Right cardiac atrium (tissue), 5 donors: ENCODE results near the gene MRPL1. TPM values are rescaled to one million over a fixed set of nuclear protein-coding genes. Genes with fewer than 3 reads are reported as not detected.

Source experiments
- ATAC-seq, 2 donors: fragments of 200-7000 bp; cut with Tn5 transposase; one replicate each; pipeline versions ENCODE4 v1.8.0 to v1.9.1; 2020; ENCODE audit warnings: moderate library complexity in 2 of 2, mild to moderate bottlenecking in 1 of 2
- DNase-seq, 3 donors: peaks; one replicate each; pipeline ENCODE4 v3.0.0-alpha.2; 2020
- H3K27ac ChIP-seq: one replicate; pipeline ENCODE4 v1.5.1; 2013; ENCODE audit warnings: mild to moderate bottlenecking, low read length, control low read depth, moderate library complexity
- H3K27me3 ChIP-seq: one replicate; pipeline ENCODE4 v1.6.1; 2013; ENCODE audit not compliant: control insufficient read depth, insufficient read depth
- H3K4me1 ChIP-seq: one replicate; pipeline ENCODE4 v1.6.1; 2013; ENCODE audit warnings: low read length; ENCODE audit not compliant: control insufficient read depth, insufficient read depth
- H3K4me3 ChIP-seq: one replicate; pipeline ENCODE4 v1.5.1; 2013; ENCODE audit warnings: low read length, control low read depth
- H3K9me3 ChIP-seq: one replicate; pipeline ENCODE4 v1.6.1; 2013; ENCODE audit warnings: low read length; ENCODE audit not compliant: control insufficient read depth
- WGBS: extraction: QIAGEN DNeasy Blood & Tissue Kit; methylation state at CpG from one replicate; pipeline ENCODE4 v1.1.7; 2013; 5-methylcytosine and 5-hydroxymethylcytosine counted together
- intact Hi-C, 4 donors: fragments of 100-400 bp; cut with DNase I; formaldehyde crosslinking; loops; one replicate each; pipeline versions ENCODE4 v1.11.0 to v1.14.0; 2022 to 2023
- polyA plus RNA-seq: library from polyadenylated mRNA; stranded (reverse); fragments of 200-250 nt; gene quantifications from one replicate; pipeline ENCODE4 v1.2.3, GENCODE V29; 2013
- total RNA-seq, 4 donors: library from RNA; stranded (reverse); fragmentation: NEBNext Ultra II Directional; extraction: Animal tissue kit (Norgen Biotek cat#: 25700); gene quantifications; one replicate each; pipeline ENCODE4 v1.2.1, GENCODE V29; 2021
- donor health status: healthy with polysubstance abuse.
- donor health status: DM: no; HTN: yes; CAD: no.
- donor health status: DM: no; HTN: no; CAD: no.
- donor health status: DM: no; HTN: yes; CAD: no; lungs with severe emphysema.
- donor health status: DM: yes; HTN: yes; CAD: no.

The MRPL1 gene
- total and polyA plus RNA-seq, 5 donors = 34.1 to 50.5 (median 39.1) TPM

DNA sequence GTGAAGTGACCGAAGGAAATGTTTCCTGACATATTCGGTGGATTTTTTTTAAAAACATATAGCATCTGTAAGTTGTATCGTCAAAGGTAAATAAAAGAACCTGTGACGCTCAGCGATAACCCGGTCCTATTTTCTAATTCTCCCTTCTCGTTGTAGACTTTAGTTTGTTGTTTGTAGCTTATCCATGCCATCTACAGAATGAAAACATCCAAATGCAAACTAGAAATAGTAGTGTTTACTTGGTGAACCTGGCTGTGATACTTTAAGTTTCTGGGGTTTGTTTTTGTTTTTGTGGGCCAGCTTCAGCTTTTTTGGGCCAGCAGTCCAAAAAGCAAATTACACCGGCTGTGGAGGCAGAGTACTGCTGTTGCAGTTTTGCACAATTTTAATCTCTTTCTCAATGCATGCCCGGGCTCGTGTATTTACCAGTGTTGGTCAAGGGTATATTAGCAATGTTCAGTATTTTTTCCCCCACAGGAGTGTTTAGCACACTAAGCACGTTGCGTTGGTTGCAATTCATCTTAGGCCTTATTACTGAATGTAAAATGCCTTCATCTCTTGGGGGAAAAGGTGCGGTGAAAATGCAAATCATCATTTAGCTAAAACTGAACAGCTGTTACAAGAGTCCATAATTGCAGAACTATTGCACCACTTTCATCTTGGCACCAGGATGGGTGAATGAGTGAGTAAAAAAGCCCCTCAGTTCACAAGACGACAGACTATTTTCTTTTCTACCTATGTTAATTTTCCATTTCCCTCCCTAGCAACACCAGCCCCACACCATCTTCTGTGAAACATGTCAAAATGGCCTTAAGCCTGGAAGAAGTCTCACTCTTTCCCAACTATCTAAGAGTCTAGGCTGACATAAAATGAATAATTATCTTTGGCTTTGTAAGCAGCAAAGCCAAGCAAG is 41.7 kb upstream of the MRPL1 start:
- Histone ChIP-seq H3K4me1 (no peaks in the 10 kb centered on the region), H3K9me3 (no peaks in the 10 kb centered on the region), H3K4me3 (peak overlapping the region; percentile 93), H3K27me3 (no peaks in the 10 kb centered on the region), H3K27ac (peak overlapping the region; percentile 91)
- 13% methylated on average over 14 of the region's 14 CpGs for WGBS
- no peak for DNase-seq
- no peak for ATAC-seq
- intact Hi-C loops = no loop called here

DNA sequence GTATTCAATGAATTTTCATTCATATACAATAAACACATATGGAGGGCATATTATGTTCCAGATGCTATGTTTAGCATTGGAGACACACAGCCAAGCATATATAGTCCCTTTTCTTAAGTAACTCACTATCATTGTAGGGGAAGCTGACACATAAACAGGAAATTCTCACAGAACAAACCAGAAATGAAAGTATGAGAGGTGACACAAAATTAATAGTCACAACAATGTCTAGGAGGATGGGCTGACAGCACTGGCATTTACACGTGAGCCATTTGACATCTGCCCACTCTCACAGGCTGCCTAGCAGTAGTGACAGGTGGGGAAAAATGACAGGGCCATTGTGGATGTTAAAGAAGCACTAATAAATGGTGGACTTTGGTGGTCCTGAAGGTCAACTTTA is 40.9 kb upstream of the MRPL1 start:
- Histone ChIP-seq H3K27me3 (no peaks in the 10 kb centered on the region), H3K27ac (peak overlapping the region; percentile 38), H3K4me1 (no peaks in the 10 kb centered on the region), H3K4me3 (no peak overlapping the region), H3K9me3 (no peaks in the 10 kb centered on the region)
- ATAC-seq (no peak), DNase-seq (no peak)
- intact Hi-C loops = no loop called here
- WGBS = 60% methylated on average over 1 of the region's 1 CpG

DNA sequence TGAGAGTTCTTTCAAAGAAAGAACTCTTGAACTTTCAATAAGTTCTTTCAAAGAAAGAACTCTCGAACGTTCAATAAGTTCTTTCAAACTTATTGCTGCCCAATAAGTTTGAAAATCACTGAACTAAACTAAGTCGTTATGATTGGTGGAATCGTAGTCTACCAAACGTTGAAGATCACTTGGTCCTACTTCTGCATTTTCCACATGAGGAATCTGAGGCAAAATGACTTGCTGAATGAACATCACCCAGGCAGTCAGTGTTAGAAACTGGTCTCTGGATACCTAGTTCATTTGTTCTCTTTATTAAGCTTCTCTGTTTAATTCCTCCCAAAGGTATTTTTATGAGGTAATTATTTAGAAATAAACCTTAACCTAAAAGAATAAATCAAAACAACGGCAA is 36.4 kb upstream of the MRPL1 start:
- Histone ChIP-seq H3K4me1 (no peaks in the 10 kb centered on the region), H3K9me3 (no peaks in the 10 kb centered on the region), H3K4me3 (no peak overlapping the region), H3K27me3 (no peaks in the 10 kb centered on the region), H3K27ac (no peak overlapping the region)
- ATAC-seq (no peak), DNase-seq (no peak)
- intact Hi-C loops = no loop called here
- WGBS = 78% methylated on average over 6 of the region's 6 CpGs

DNA sequence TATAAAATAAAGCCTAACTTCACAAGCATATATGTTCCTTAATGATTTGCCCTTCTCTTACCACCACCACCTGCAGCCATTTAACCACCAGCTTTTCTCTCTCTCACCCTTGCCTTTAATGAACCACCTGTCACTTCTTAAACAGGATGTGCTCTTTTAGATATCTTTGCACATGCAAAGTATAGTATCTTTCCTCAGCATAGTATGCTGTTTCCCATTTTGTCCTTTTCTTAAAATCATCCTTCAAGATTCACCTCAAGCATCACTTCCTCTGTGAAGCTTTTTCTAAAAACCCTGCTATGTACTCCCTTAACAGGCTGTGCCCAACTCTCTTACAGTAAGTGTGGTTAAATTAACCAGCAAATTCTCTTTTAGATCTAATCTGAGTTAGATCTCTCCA is 35.3 kb upstream of the MRPL1 start:
- H3K27ac ChIP-seq = no peak overlapping the region
- no peak for ATAC-seq
- intact Hi-C loops = no loop called here

DNA sequence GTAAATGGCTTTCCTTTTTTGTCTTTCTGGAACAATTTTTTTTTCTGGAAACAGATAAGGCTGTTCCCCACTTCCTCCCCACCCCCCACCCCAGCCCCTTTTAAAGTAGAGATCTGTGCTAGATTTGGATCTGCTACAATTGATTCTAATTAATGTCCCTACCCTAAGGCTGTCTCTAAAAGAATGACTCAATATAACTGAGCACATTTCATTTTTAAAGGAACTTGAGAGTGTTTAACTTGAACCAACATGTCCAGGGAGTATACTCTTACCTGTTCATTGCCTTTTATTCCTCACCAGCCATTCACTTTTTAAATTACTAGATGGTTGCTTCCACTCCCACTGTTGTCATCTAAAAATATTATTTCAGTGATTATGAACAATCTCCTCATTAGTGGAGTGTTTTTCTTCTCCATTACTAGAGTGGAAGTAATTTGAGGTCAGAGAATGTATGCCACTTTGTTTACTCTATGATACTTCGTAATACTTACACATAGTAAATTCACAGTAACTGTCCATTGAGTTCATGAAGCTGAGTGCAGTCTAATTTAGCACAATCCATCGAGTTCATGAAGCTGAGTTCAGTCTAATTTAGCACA is 29.4 kb upstream of the MRPL1 start:
- WGBS = 78% methylated on average over 2 of the region's 2 CpGs
- Histone ChIP-seq H3K27me3 (no peaks in the 10 kb centered on the region), H3K27ac (no peak overlapping the region), H3K4me1 (no peaks in the 10 kb centered on the region), H3K9me3 (no peaks in the 10 kb centered on the region), H3K4me3 (no peak overlapping the region)
- DNase-seq (no peak), ATAC-seq (no peak)
- intact Hi-C loops = no loop called here

More for the DNA sequence above, 35.3 kb upstream of the MRPL1 start:
- Histone ChIP-seq H3K9me3 (no peaks in the 10 kb centered on the region), H3K27me3 (no peaks in the 10 kb centered on the region), H3K4me1 (no peaks in the 10 kb centered on the region), H3K4me3 (no peak overlapping the region)
- DNase-seq = no peak

DNA sequence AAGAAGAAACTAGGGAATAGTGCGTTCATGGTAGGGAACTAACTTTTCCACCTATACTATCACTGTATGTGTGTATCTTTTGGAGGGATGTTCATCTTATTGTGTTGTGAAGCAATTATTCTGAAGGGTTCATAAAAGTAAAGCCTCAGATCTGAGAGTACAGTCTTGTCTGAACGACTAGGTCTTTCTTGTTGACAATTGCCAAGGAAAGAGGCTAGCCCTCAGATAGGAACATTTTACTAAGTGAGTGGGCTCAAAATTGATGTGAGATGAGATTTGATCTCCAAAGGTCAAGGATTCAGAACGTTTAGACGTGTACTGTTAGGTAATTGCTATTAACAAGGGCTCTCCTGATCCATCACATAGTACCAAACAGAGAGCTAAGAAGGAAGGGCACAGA is 28.2 kb upstream of the MRPL1 start:
- Histone ChIP-seq H3K27ac (no peak overlapping the region), H3K4me3 (no peak overlapping the region), H3K4me1 (no peaks in the 10 kb centered on the region), H3K9me3 (no peaks in the 10 kb centered on the region), H3K27me3 (no peaks in the 10 kb centered on the region)
- intact Hi-C loops = no loop called here
- DNase-seq = no peak
- 64% methylated on average over 4 of the region's 4 CpGs for WGBS
- no peak for ATAC-seq

DNA sequence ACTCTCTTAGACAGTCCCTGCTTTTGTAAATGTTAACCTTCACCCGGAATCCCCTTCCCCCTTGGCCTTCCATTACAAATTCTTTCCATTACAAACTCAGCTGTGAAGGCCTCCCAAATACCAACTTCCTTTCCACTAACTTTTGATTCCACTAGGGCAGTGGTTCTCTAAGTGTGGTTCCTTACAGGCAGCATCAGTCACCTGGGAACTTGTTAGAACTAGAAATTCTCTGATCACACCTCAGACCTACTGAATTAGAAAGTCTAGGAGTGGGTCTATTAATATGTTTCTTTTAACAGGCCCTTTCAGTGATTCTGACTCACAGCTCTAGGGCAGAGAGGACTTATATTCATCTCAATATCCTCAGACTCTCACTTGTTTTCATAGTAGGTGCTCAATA is 19.0 kb upstream of the MRPL1 start:
- peak in 1 of 2 donors; percentile 80 for ATAC-seq
- Histone ChIP-seq H3K4me3 (no peak overlapping the region), H3K9me3 (no peaks in the 10 kb centered on the region), H3K4me1 (no peaks in the 10 kb centered on the region), H3K27me3 (no peaks in the 10 kb centered on the region), H3K27ac (no peak overlapping the region)
- DNase-seq = no peak
- whole genome bisulfite sequencing = 28% methylated on average over 1 of the region's 1 CpG
- intact Hi-C loops = no loop called here

DNA sequence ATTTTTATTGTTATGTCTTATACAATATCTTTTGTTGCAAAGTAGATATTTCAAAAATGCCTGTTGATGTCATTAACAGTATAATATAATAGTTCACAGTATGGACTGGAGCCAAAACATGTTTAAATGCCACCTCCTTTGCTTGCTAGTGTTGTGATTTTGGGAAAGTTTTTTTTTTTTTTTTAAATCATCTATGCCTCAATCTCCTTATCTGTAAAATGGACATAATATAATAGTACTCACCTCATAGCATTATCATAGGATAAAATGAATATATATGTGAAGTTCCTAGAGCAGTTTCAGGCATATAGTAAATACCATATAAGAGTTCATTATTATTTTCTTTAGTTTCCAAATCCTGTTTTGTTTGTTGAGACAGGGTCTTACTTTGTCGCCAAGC is 18.3 kb upstream of the MRPL1 start:
- intact Hi-C loops = no loop called here
- ATAC-seq (no peak), DNase-seq (no peak)
- Histone ChIP-seq H3K4me3 (no peak overlapping the region), H3K27me3 (no peaks in the 10 kb centered on the region), H3K27ac (no peak overlapping the region), H3K9me3 (no peaks in the 10 kb centered on the region), H3K4me1 (no peaks in the 10 kb centered on the region)
- WGBS = 93% methylated on average over 1 of the region's 1 CpG

DNA sequence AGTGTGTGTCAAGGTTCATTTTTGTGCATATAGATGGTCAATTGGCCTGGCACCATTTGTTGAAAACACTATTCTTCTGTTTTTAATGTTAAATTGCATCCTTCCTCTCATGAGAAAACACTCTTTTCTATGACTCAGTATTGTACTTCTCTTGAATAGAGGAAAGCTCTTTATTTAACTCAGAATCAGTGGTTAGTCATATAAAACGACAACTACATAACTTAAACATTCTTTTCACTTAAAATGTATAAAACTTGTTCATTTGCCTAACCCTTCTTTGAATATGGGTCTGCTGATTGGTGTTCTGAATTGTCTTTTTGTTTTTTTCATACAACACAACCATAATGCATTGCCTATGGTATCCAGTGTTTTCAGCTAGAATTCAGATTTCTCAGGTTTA is 17.2 kb upstream of the MRPL1 start:
- WGBS = 82% methylated on average over 1 of the region's 1 CpG
- intact Hi-C loops = no loop called here
- no peaks in the 10 kb centered on the region for H3K4me1 ChIP-seq
- H3K27me3 ChIP-seq = no peaks in the 10 kb centered on the region
- ATAC-seq (no peak), DNase-seq (no peak)
- H3K9me3 ChIP-seq = no peaks in the 10 kb centered on the region
- H3K27ac ChIP-seq = no peak overlapping the region
- no peak overlapping the region for H3K4me3 ChIP-seq

DNA sequence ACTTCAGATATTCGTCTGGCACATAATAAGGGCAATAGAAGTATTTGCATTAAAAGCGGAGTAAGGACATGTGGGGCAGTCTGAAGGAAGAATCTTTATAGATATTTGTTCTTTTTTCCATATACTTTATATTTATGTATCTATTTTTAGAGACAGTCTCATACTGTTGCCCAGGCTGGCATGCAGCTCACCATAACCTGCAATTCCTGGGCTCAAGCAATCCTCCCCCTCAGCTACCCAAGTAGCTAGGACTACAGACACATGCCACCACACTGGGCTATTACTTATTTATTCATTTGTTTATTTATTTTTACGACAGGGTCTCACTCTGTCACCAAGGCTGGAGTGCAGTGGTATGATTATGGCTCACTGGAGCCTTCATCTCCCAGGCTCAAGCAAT is 16.7 kb upstream of the MRPL1 start:
- DNase-seq = no peak
- no peak overlapping the region for H3K27ac ChIP-seq
- intact Hi-C loops = no loop called here
- WGBS = 88% methylated on average over 3 of the region's 3 CpGs
- ATAC-seq = no peak
- no peaks in the 10 kb centered on the region for H3K9me3 ChIP-seq
- H3K4me3 ChIP-seq = no peak overlapping the region
- H3K4me1 ChIP-seq = no peaks in the 10 kb centered on the region
- H3K27me3 ChIP-seq = no peaks in the 10 kb centered on the region

DNA sequence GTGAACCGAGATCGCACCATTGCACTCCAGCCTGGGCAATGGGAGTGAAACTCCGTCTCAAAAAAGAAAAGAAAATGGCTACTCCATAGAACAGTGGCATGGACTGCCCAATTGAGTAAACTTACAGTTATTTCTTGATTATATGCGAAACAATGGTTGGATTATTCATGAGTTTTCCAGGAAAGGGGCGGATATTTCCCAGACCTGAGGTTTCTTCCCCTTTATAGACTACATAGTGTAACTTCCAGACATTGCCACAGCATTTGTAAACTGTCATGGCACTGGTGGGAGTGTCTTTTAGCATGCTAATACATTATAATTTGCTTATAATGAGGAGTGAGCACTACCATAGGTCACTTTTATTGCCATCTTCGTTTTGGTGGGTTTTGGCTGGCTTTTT is 14.1 kb upstream of the MRPL1 start:
- H3K9me3 ChIP-seq = no peaks in the 10 kb centered on the region
- 95% methylated on average over 6 of the region's 6 CpGs for WGBS

More for the DNA sequence above, 14.1 kb upstream of the MRPL1 start:
- ATAC-seq (no peak), DNase-seq (no peak)
- intact Hi-C loops = no loop called here
- Histone ChIP-seq H3K4me3 (no peak overlapping the region), H3K27ac (no peak overlapping the region), H3K4me1 (no peaks in the 10 kb centered on the region), H3K27me3 (no peaks in the 10 kb centered on the region)
